Right lung (tissue), 5 donors: ENCODE data around the gene PTGES2. TPM values are rescaled to one million over a fixed set of nuclear protein-coding genes. Genes with fewer than 3 reads are reported as not detected.
A peak's percentile ranks its signal among the peaks of the same experiment; 100 is the strongest.

ENCODE experiments used
- DNase-seq, 2 donors: peaks; one replicate each; pipeline ENCODE4 v3.0.0-alpha.2; 2013
- polyA plus RNA-seq, 5 donors: library from polyadenylated mRNA; unstranded; fragments of 120-200 nt; gene quantifications; one replicate each; pipeline versions ENCODE4 v1.2.1 to v1.2.3, GENCODE V29; 2013; ENCODE audit warnings: inconsistent platforms in 1 of 5, low replicate concordance in 1 of 5; ENCODE audit not compliant: insufficient read length in 5 of 5, insufficient read depth in 1 of 5

Gene PTGES2
- polyA plus RNA-seq, 5 donors, result 25.9 to 50.8 (median 31.5) TPM

GRCh38 chr9:128155736-128156500 lies 28.4 kb upstream of the PTGES2 start:
- no peak for DNase-seq

GRCh38 chr9:128153947-128154695 lies 26.6 kb upstream of the PTGES2 start:
- DNase-seq, result no peak

- no peak for DNase-seq
Observed at GRCh38 chr9:128153060-128153946, 25.8 kb upstream of the PTGES2 start.

GRCh38 chr9:128152133-128153059 lies 24.9 kb upstream of the PTGES2 start:
- DNase-seq, result no peak

GRCh38 chr9:128151309-128152132 lies 24.0 kb upstream of the PTGES2 start:
- no peak for DNase-seq

- DNase-seq, result no peak
Observed at GRCh38 chr9:128150594-128151308, 23.2 kb upstream of the PTGES2 start.

GRCh38 chr9:128149951-128150593 lies 22.5 kb upstream of the PTGES2 start:
- no peak for DNase-seq

GRCh38 chr9:128149001-128149701 lies 21.6 kb upstream of the PTGES2 start, which contains the start of gene LCN2:
Gene LCN2 (plus strand): TSS chr9:128149453. CDS start chr9:128149526, 73 bp downstream.
- peak in 1 of 2 donors; percentile 31 for DNase-seq

GRCh38 chr9:128148509-128149000 lies 21.0 kb upstream of the PTGES2 start:
- no peak for DNase-seq

GRCh38 chr9:128146591-128147120 lies 19.1 kb upstream of the PTGES2 start:
- DNase-seq, result no peak

GRCh38 chr9:128145951-128146351 lies 18.4 kb upstream of the PTGES2 start:
- no peak for DNase-seq

GRCh38 chr9:128145536-128145935 lies 18.0 kb upstream of the PTGES2 start:
- DNase-seq, result peak in 1 of 2 donors; percentile 43

GRCh38 chr9:128144239-128145181 lies 17.0 kb upstream of the PTGES2 start:
- DNase-seq, result no peak

- DNase-seq, result no peak
Observed at GRCh38 chr9:128143525-128144238, 16.2 kb upstream of the PTGES2 start.

- DNase-seq, result no peak
Observed at GRCh38 chr9:128142596-128142995, 15.1 kb upstream of the PTGES2 start.

- no peak for DNase-seq
Observed at GRCh38 chr9:128142061-128142460, 14.5 kb upstream of the PTGES2 start.
